ENCODE data around the gene TBX2.

Gene TBX2

GRCh38 chr17:61368832-61369450 is 30.7 kb upstream of the TBX2 start:
- no peak for DNase-seq

- DNase-seq, result no peak
Measured at GRCh38 chr17:61369751-61370150, 29.9 kb upstream of the TBX2 start.

- no peak for DNase-seq
Measured at GRCh38 chr17:61371179-61371578, 28.5 kb upstream of the TBX2 start.

- DNase-seq, result no peak
Measured at GRCh38 chr17:61371606-61372005, 28.0 kb upstream of the TBX2 start.

GRCh38 chr17:61372436-61372835 is 27.2 kb upstream of the TBX2 start:
- DNase-seq, result no peak

GRCh38 chr17:61376931-61377838 is 22.5 kb upstream of the TBX2 start:
- DNase-seq, result no peak

GRCh38 chr17:61378658-61379456 is 20.8 kb upstream of the TBX2 start:
- no peak for DNase-seq

- DNase-seq, result no peak
Measured at GRCh38 chr17:61379457-61380216, 20.0 kb upstream of the TBX2 start.

GRCh38 chr17:61380217-61380835 is 19.3 kb upstream of the TBX2 start:
- no peak for DNase-seq

GRCh38 chr17:61380836-61381525 is 18.7 kb upstream of the TBX2 start:
- DNase-seq, result no peak

GRCh38 chr17:61381537-61381936 is 18.1 kb upstream of the TBX2 start:
- no peak for DNase-seq

GRCh38 chr17:61382796-61383688 is 16.6 kb upstream of the TBX2 start:
- DNase-seq, result no peak

- DNase-seq, result no peak
Measured at GRCh38 chr17:61383689-61384201, 15.9 kb upstream of the TBX2 start.

- DNase-seq, result no peak
Measured at GRCh38 chr17:61384354-61384691, 15.3 kb upstream of the TBX2 start.

GRCh38 chr17:61384692-61385576 is 14.7 kb upstream of the TBX2 start:
- DNase-seq, result no peak

- DNase-seq, result no peak
Measured at GRCh38 chr17:61385577-61386236, 13.9 kb upstream of the TBX2 start.

- no peak for DNase-seq
Measured at GRCh38 chr17:61386251-61386650, 13.4 kb upstream of the TBX2 start.

GRCh38 chr17:61387011-61387410 is 12.6 kb upstream of the TBX2 start:
- DNase-seq, result no peak
